RWPE2 (cell line): ENCODE data around the gene ZNF846.

Experiments
- ATAC-seq: fragments of 200-7000 bp; cut with Tn5 transposase; 3 replicates; pipeline ENCODE4 v1.9.1; 2021; ENCODE audit warnings: low read depth
- DNase-seq: peaks from one replicate; pipeline ENCODE4 v3.0.0-alpha.2; 2020; ENCODE audit warnings: low spot score
- H3K27ac ChIP-seq: fragments of 450-650 bp; 2 replicates; pipeline ENCODE4 v1.5.1; 2017; ENCODE audit warnings: mild to moderate bottlenecking; ENCODE audit not compliant: poor library complexity, severe bottlenecking
- H3K27me3 ChIP-seq: fragments of 250-450 bp; sonication (Bioruptor Pico); 2 replicates; pipeline ENCODE4 v1.5.1; 2021; ENCODE audit warnings: mild to moderate bottlenecking, moderate library complexity; ENCODE audit not compliant: insufficient read depth, poor library complexity, severe bottlenecking
- H3K36me3 ChIP-seq: fragments of 250-450 bp; sonication (Bioruptor Pico); 2 replicates; pipeline ENCODE4 v1.5.1; 2020; ENCODE audit warnings: low read depth, mild to moderate bottlenecking, moderate library complexity
- H3K4me1 ChIP-seq: fragments of 250-450 bp; sonication (Bioruptor Pico); 2 replicates; pipeline ENCODE4 v1.5.1; 2021; ENCODE audit warnings: mild to moderate bottlenecking, moderate library complexity; ENCODE audit not compliant: insufficient read depth, poor library complexity, severe bottlenecking
- H3K4me3 ChIP-seq: fragments of 250-450 bp; sonication (Bioruptor Pico); 2 replicates; pipeline ENCODE4 v1.5.1; 2021; ENCODE audit warnings: mild to moderate bottlenecking, moderate library complexity; ENCODE audit not compliant: severe bottlenecking
- H3K9me3 ChIP-seq: fragments of 250-450 bp; sonication (Bioruptor Pico); 2 replicates; pipeline ENCODE4 v1.5.1; 2021; ENCODE audit warnings: mild to moderate bottlenecking, moderate library complexity; ENCODE audit not compliant: severe bottlenecking
- CTCF ChIP-seq: fragments of 450-650 bp; IDR thresholded peaks from one replicate; pipeline ENCODE4 v1.5.1; 2017; ENCODE audit warnings: mild to moderate bottlenecking, moderate library complexity; ENCODE audit not compliant: poor library complexity, severe bottlenecking

The ZNF846 gene

GRCh38 chr19:9724157-9724556 is 44.4 kb downstream of the ZNF846 start:
- Histone ChIP-seq H3K27me3 (no peaks in the 10 kb centered on the region), H3K36me3 (no peaks in the 10 kb centered on the region), H3K4me3 (no peak overlapping the region), H3K27ac (no peak overlapping the region), H3K9me3 (no peaks in the 10 kb centered on the region), H3K4me1 (no peaks in the 10 kb centered on the region)
- no peak for ATAC-seq
- DNase-seq = no peak
- no peak for TF ChIP-seq CTCF

- Histone ChIP-seq H3K36me3 (no peaks in the 10 kb centered on the region), H3K9me3 (no peaks in the 10 kb centered on the region), H3K4me3 (no peak overlapping the region), H3K4me1 (no peaks in the 10 kb centered on the region), H3K27me3 (no peaks in the 10 kb centered on the region), H3K27ac (no peak overlapping the region)
- ATAC-seq = peak; percentile 74
- no peak for TF ChIP-seq CTCF
- no peak for DNase-seq
These were observed 46.7 kb downstream of the ZNF846 start for GRCh38 chr19:9721861-9722260.

- H3K27ac ChIP-seq = no peak overlapping the region
- H3K9me3 ChIP-seq = no peaks in the 10 kb centered on the region
- H3K27me3 ChIP-seq = no peaks in the 10 kb centered on the region
- no peaks in the 10 kb centered on the region for H3K4me1 ChIP-seq
- ATAC-seq (no peak), DNase-seq (no peak)
- no peaks in the 10 kb centered on the region for H3K36me3 ChIP-seq
- TF ChIP-seq CTCF = no peak
- H3K4me3 ChIP-seq = no peak overlapping the region
These were observed 48.0 kb downstream of the ZNF846 start for GRCh38 chr19:9720541-9720940.

- H3K9me3 ChIP-seq = no peaks in the 10 kb centered on the region
- DNase-seq (no peak), ATAC-seq (no peak)
- H3K36me3 ChIP-seq = no peaks in the 10 kb centered on the region
- no peaks in the 10 kb centered on the region for H3K4me1 ChIP-seq
- TF ChIP-seq CTCF = no peak
- no peak overlapping the region for H3K27ac ChIP-seq
- no peaks in the 10 kb centered on the region for H3K27me3 ChIP-seq
- no peak overlapping the region for H3K4me3 ChIP-seq
These were observed 56.7 kb downstream of the ZNF846 start for GRCh38 chr19:9711815-9712214.

- no peak for DNase-seq
- H3K36me3 ChIP-seq = no peaks in the 10 kb centered on the region
- TF ChIP-seq CTCF = no peak
- H3K4me1 ChIP-seq = no peaks in the 10 kb centered on the region
- H3K4me3 ChIP-seq = no peak overlapping the region
- no peaks in the 10 kb centered on the region for H3K27me3 ChIP-seq
- ATAC-seq = no peak
- H3K27ac ChIP-seq = no peak overlapping the region
- no peaks in the 10 kb centered on the region for H3K9me3 ChIP-seq
These were observed 59.2 kb downstream of the ZNF846 start for GRCh38 chr19:9709305-9709704.
